Forelimb muscle (tissue), 1 donor: ENCODE data around the gene CCM2L. TPM values are rescaled to one million over a fixed set of nuclear protein-coding genes. Genes with fewer than 3 reads are reported as not detected.

ENCODE experiments used
- DNase-seq: peaks from one replicate; pipeline ENCODE4 v3.0.0-alpha.2; 2013; ENCODE audit warnings: low read depth
- polyA plus RNA-seq: library from polyadenylated mRNA; unstranded; fragments of 120-200 nt; gene quantifications from one replicate; pipeline ENCODE4 v1.2.1, GENCODE V29; 2013; ENCODE audit not compliant: insufficient read length

Gene CCM2L
- polyA plus RNA-seq, 1 donor: 5.4 TPM

DNA sequence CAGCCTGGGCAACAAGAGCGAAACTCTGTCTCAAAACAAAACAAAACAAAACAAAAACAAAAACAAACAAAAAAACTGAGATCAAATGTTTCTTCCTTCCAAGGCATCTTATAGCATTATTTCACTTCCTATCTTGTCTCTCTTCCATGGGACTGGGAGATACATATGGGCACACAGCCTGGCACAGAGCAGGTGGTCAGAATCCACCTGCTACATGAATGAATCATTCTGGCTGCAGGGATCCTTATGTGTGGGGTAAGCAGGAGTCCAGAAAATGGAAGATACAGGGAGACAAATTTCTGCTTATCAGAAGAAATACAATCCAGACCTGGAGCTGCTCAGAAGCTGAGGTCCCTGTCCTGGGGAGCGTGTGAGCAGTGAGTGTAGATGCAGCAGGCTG, 18.2 kb upstream of the CCM2L start:
- DNase-seq: no peak

- no peak for DNase-seq
Measured at GRCh38 chr20:31996996-31997395, 13.2 kb upstream of the CCM2L start.

DNA sequence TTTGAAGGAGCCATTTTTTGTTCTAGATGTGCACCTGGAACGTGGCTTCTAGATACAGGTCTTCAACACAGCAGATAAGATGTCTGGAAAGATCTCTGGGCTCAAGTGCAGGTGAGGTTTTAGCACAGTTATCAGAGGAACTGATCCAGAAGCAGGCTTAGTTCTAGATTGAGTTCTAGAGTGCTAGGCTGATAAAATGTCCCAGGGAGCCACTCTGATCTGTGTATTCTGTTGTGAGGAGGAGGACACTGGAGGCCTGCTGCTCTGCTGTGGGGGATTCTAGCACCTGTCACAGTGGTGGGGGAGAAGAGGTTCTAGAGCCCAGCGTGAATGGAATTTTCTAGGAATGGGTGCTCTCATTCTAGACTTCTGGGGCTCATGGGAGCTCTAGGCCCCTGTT, 12.0 kb upstream of the CCM2L start:
- DNase-seq: no peak

- no peak for DNase-seq
Measured at GRCh38 chr20:32003325-32003724, 6.9 kb upstream of the CCM2L start.

GRCh38 chr20:32004963-32005362, 5.3 kb upstream of the CCM2L start:
- DNase-seq: no peak

DNA sequence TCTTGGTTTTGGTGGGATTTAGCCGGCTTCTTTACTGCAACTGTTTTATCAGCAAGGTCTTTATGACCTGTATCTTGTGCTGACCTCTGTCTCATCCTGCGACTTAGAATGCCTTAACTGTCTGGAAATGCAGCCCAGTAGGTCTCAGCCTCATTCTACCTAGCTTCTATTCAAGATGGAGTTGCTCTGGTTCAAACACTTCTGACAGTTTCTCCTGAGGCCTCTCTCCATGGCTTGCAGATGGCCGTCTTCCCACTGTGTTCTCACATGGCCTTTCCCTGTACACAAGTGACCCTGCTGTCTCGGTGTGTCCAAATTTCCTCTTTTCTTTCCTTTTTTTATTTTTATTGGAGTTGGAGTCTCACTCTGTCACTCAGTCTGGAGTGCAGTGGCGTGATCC, 4.2 kb upstream of the CCM2L start:
- DNase-seq: no peak

DNA sequence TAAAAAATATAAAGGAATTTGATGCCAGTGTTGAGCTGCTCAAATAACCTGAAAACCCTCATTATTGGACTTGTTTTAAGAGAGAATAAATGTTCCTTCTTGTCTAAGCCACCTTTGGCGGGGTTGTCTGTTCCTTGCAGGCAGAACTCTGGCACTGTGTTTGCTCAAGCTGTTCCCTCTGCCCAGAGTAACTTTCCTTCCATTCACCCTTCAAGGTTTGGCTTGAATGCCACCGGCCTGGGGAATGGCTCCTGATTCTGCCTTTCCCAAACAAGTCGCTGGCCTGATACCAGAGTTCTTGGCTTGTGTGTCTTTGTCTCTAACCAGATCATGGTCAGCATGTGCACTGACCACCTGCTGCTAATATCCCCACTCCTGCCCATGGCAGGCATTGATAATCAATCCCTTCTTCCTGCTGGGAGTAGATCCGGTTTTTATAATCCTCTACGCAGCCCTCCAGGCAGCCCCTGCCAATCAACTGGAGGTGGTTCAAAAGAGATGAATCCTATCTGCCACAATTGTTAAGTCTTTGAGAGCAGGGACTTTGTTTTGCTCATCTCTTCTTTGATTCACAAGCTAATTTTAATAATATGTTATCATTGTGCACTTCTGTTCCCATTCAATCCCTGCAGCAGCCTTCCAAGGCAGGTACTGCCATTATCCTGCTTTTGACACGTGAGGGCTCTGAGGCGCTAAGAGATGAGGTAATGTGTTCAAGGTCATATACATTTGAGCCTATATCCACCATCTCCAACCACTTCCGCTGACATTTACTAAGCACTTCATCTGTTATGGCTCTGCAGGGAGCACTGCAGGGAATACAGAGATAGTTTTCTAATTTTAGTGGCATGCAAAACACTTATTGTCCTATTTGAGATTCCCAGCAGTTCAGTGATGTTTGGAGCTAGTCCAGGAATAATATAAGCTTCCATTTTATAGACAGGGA, 3.1 kb upstream of the CCM2L start:
- DNase-seq: no peak

GRCh38 chr20:32007787-32008616, 2.2 kb upstream of the CCM2L start:
- DNase-seq: no peak

GRCh38 chr20:32009564-32009963, 674 bp upstream of the CCM2L start:
- DNase-seq: no peak

DNA sequence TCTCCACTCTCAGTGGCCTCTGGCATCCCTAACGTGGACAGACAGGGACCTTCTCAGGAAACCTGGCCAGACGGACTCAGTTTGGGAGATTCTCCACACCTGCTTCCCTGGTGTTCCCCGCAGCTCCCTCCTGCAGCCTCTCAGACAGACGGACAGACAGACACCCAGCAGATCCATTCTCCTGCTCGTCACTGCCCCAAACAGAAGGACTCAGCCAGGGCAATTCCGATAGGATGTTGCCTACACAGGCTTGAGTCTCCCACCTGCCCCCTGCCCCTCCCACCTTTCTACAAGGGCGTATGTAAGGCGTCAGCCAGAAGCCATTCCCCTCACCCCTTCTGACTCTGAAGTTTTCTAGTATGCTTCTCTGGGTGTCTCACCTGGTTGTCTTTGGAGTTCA, 428 bp downstream of the CCM2L start:
- no peak for DNase-seq

- no peak for DNase-seq
Measured at GRCh38 chr20:32012159-32012688, 2.0 kb downstream of the CCM2L start.

GRCh38 chr20:32013326-32013725, 3.1 kb downstream of the CCM2L start:
- DNase-seq: no peak

- no peak for DNase-seq
Measured at GRCh38 chr20:32017711-32018251, 7.5 kb downstream of the CCM2L start.

DNA sequence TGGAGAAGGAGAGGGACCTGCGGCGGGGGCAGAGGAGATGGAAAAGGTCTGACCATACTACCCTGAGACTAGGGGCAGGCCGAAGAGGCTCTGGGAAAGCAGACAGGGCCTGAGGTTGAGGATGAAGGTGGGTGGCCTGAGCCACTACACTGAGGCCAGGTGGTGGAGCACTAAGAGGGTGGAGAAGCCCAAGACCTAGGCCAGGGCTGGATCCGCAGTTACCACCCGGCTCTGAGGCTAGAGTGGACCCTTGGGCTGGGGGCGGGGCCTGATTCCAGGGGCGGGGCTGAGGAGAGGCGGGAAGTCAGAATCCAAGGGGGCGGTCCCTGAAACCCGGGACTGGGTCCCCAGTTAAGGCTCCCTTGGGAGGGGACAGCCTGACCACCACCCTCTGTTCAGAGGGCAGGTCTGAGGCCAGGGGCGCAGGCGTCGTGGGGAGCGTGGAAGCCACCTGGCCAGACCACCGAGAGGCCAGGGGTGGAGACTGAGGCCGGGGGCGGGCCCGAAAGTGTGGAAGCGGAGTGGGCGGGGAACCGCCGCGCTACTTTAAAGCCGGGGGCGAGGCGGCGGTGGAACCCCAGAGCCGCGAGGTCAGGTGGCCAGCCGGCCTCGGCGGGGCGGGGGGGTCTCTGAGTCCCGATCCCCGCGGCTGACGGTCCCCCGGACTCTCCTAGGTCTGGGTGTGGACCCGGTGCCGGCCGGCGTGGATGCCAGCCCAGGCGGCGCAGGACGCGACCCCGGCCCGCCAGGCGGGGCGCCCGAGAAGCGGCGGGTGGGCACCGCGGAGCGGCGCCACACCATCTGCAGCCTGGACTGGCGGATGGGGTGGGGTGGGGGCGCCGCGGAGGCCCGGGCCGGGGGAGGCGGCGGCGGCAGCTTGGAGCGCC, 8.3 kb downstream of the CCM2L start:
- DNase-seq: no peak

DNA sequence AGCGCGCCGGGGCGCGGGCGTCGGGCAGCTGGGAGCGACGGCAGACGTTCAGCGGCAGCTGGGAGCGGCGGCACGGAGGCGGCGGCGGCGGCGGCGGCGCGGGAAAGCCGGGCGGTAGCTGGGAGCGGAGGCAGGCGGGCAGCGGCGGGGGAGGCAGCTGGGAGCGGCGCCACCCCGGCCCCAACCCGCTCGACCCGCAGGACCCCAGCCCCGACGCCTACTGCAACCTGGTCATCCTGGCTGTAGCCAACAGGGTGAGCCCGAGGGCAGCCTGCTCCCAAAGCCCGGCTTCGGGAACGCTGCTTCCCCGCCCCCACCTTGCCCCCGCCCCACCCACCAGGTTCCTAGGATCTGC, 8.9 kb downstream of the CCM2L start:
- DNase-seq: no peak

- DNase-seq: no peak
Measured at GRCh38 chr20:32019563-32020463, 9.6 kb downstream of the CCM2L start.

DNA sequence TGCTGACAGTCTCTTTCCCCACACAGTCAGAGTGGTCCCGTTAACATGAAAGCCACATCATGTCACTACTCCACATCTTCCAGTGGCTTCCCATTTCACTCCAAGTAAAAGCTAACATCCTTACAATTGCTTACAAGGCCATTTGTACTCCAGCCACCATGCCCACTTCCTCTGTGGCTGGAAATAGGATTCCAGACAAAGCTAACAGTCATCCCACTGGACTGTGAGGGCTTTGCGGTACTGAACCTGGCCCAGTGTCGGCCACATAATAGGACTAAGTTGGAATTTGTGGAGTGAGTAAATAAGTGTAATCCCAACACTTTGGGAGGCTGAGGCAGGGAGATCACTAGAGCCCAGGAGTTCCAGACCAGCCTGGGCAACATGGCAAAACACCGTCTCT, 10.9 kb downstream of the CCM2L start:
- no peak for DNase-seq

- DNase-seq: no peak
Measured at GRCh38 chr20:32024683-32025295, 14.6 kb downstream of the CCM2L start.

DNA sequence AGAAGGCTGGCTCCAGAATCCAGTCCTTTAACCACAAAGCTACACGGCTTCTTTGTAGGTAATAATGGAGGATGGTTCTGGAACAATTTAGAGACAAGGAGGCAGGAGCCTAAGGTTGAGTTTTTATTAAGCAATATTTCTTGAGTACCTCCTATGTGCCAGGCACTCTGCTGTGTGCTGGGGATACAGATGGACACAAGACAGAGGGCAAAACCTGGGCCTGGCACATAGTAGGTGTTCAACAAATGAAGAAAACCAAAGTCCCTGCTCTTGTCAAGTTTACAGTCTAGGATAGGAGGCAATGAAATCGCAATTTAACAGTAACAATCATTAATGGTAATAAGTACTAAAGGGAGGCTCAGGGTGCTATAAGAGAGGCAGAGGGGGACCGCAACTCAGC, 17.4 kb downstream of the CCM2L start:
- no peak for DNase-seq
